ENCODE results near the gene DCDC2.
"Not testable (repeated sequence)": the region's sequence is repeated elsewhere in the genome, so short reads cannot be mapped to it uniquely, and the experiment has no call there.

Gene DCDC2

GRCh38 chr6:24394061-24394779 is 36.4 kb upstream of the DCDC2 start:
- Histone ChIP-seq H3K27ac (ENCODE audit: low read depth, low read length) (no peak overlapping the region), H3K4me3 (ENCODE audit: low read depth in 1 of 2, low read length in 2 of 2) (no peak overlapping the region), H3K36me3 (ENCODE audit: control insufficient read depth in 1 of 2, insufficient read depth in 2 of 2, low read length in 2 of 2) (no peaks in the 10 kb centered on the region), H3K4me1 (ENCODE audit: control insufficient read depth in 1 of 2, insufficient read depth in 2 of 2, low read length in 2 of 2) (no peaks in the 10 kb centered on the region), H3K9me3 (ENCODE audit: control insufficient read depth in 1 of 2, low read length in 2 of 2) (no peaks in the 10 kb centered on the region), H3K9ac (ENCODE audit: low read depth in 1 of 2, low read length in 2 of 2) (no peak overlapping the region), H3K27me3 (ENCODE audit: control insufficient read depth in 1 of 2, insufficient read depth in 2 of 2, low read length in 2 of 2) (peaks cover 0 to under 1% of the 10 kb centered on the region in 2 donors)

- no peak overlapping the region for H3K9ac ChIP-seq (ENCODE audit: low read depth in 1 of 2, low read length in 2 of 2)
These were observed 34.0 kb upstream of the DCDC2 start for GRCh38 chr6:24391756-24392405.

GRCh38 chr6:24391208-24391607 is 33.3 kb upstream of the DCDC2 start:
- no peaks in the 10 kb centered on the region for H3K4me1 ChIP-seq (ENCODE audit: control insufficient read depth in 1 of 2, insufficient read depth in 2 of 2, low read length in 2 of 2)
- H3K9me3 ChIP-seq (ENCODE audit: control insufficient read depth in 1 of 2, low read length in 2 of 2): no peaks in the 10 kb centered on the region
- no peak overlapping the region for H3K27ac ChIP-seq (ENCODE audit: low read depth, low read length)
- no peaks in the 10 kb centered on the region for H3K27me3 ChIP-seq (ENCODE audit: control insufficient read depth in 1 of 2, insufficient read depth in 2 of 2, low read length in 2 of 2)
- H3K36me3 ChIP-seq (ENCODE audit: control insufficient read depth in 1 of 2, insufficient read depth in 2 of 2, low read length in 2 of 2): no peaks in the 10 kb centered on the region
- no peak overlapping the region for H3K4me3 ChIP-seq (ENCODE audit: low read depth in 1 of 2, low read length in 2 of 2)
- H3K9ac ChIP-seq (ENCODE audit: low read depth in 1 of 2, low read length in 2 of 2): no peak overlapping the region

More at GRCh38 chr6:24391756-24392405, 34.0 kb upstream of the DCDC2 start:
- no peaks in the 10 kb centered on the region for H3K27me3 ChIP-seq (ENCODE audit: control insufficient read depth in 1 of 2, insufficient read depth in 2 of 2, low read length in 2 of 2)
- no peaks in the 10 kb centered on the region for H3K4me1 ChIP-seq (ENCODE audit: control insufficient read depth in 1 of 2, insufficient read depth in 2 of 2, low read length in 2 of 2)
- H3K9me3 ChIP-seq (ENCODE audit: control insufficient read depth in 1 of 2, low read length in 2 of 2): no peaks in the 10 kb centered on the region
- no peaks in the 10 kb centered on the region for H3K36me3 ChIP-seq (ENCODE audit: control insufficient read depth in 1 of 2, insufficient read depth in 2 of 2, low read length in 2 of 2)
- H3K4me3 ChIP-seq (ENCODE audit: low read depth in 1 of 2, low read length in 2 of 2): no peak overlapping the region
- H3K27ac ChIP-seq (ENCODE audit: low read depth, low read length): no peak overlapping the region

- Histone ChIP-seq H3K27ac (ENCODE audit: low read depth, low read length) (no peak overlapping the region), H3K9ac (ENCODE audit: low read depth in 1 of 2, low read length in 2 of 2) (no peak overlapping the region), H3K36me3 (ENCODE audit: control insufficient read depth in 1 of 2, insufficient read depth in 2 of 2, low read length in 2 of 2) (no peaks in the 10 kb centered on the region), H3K9me3 (ENCODE audit: control insufficient read depth in 1 of 2, low read length in 2 of 2) (no peaks in the 10 kb centered on the region), H3K4me1 (ENCODE audit: control insufficient read depth in 1 of 2, insufficient read depth in 2 of 2, low read length in 2 of 2) (no peaks in the 10 kb centered on the region), H3K4me3 (ENCODE audit: low read depth in 1 of 2, low read length in 2 of 2) (no peak overlapping the region), H3K27me3 (ENCODE audit: control insufficient read depth in 1 of 2, insufficient read depth in 2 of 2, low read length in 2 of 2) (no peaks in the 10 kb centered on the region)
These were observed 30.0 kb upstream of the DCDC2 start for GRCh38 chr6:24387818-24388217.

GRCh38 chr6:24385536-24386269 is 27.8 kb upstream of the DCDC2 start:
- Histone ChIP-seq H3K9me3 (ENCODE audit: control insufficient read depth in 1 of 2, low read length in 2 of 2) (no peaks in the 10 kb centered on the region), H3K27me3 (ENCODE audit: control insufficient read depth in 1 of 2, insufficient read depth in 2 of 2, low read length in 2 of 2) (no peaks in the 10 kb centered on the region), H3K36me3 (ENCODE audit: control insufficient read depth in 1 of 2, insufficient read depth in 2 of 2, low read length in 2 of 2) (no peaks in the 10 kb centered on the region), H3K4me1 (ENCODE audit: control insufficient read depth in 1 of 2, insufficient read depth in 2 of 2, low read length in 2 of 2) (no peaks in the 10 kb centered on the region), H3K9ac (ENCODE audit: low read depth in 1 of 2, low read length in 2 of 2) (no peak overlapping the region), H3K27ac (ENCODE audit: low read depth, low read length) (no peak overlapping the region), H3K4me3 (ENCODE audit: low read depth in 1 of 2, low read length in 2 of 2) (no peak overlapping the region)

GRCh38 chr6:24384369-24385130 is 26.7 kb upstream of the DCDC2 start:
- H3K36me3 ChIP-seq (ENCODE audit: control insufficient read depth in 1 of 2, insufficient read depth in 2 of 2, low read length in 2 of 2); H3K4me1 ChIP-seq (ENCODE audit: control insufficient read depth in 1 of 2, insufficient read depth in 2 of 2, low read length in 2 of 2); H3K27ac ChIP-seq (ENCODE audit: low read depth, low read length); H3K27me3 ChIP-seq (ENCODE audit: control insufficient read depth in 1 of 2, insufficient read depth in 2 of 2, low read length in 2 of 2); H3K9ac ChIP-seq (ENCODE audit: low read depth in 1 of 2, low read length in 2 of 2); H3K9me3 ChIP-seq (ENCODE audit: control insufficient read depth in 1 of 2, low read length in 2 of 2); H3K4me3 ChIP-seq (ENCODE audit: low read depth in 1 of 2, low read length in 2 of 2): not testable (repeated sequence)

GRCh38 chr6:24382891-24383494 is 25.1 kb upstream of the DCDC2 start:
- not testable (repeated sequence) for H3K4me3 ChIP-seq (ENCODE audit: low read depth in 1 of 2, low read length in 2 of 2); H3K9ac ChIP-seq (ENCODE audit: low read depth in 1 of 2, low read length in 2 of 2); H3K4me1 ChIP-seq (ENCODE audit: control insufficient read depth in 1 of 2, insufficient read depth in 2 of 2, low read length in 2 of 2); H3K27ac ChIP-seq (ENCODE audit: low read depth, low read length); H3K27me3 ChIP-seq (ENCODE audit: control insufficient read depth in 1 of 2, insufficient read depth in 2 of 2, low read length in 2 of 2); H3K36me3 ChIP-seq (ENCODE audit: control insufficient read depth in 1 of 2, insufficient read depth in 2 of 2, low read length in 2 of 2); H3K9me3 ChIP-seq (ENCODE audit: control insufficient read depth in 1 of 2, low read length in 2 of 2)

GRCh38 chr6:24382220-24382540 is 24.3 kb upstream of the DCDC2 start:
- no peak overlapping the region for H3K9ac ChIP-seq (ENCODE audit: low read depth in 1 of 2, low read length in 2 of 2)
- no peak overlapping the region for H3K27ac ChIP-seq (ENCODE audit: low read depth, low read length)
- H3K4me3 ChIP-seq (ENCODE audit: low read depth in 1 of 2, low read length in 2 of 2): no peak overlapping the region
- H3K36me3 ChIP-seq (ENCODE audit: control insufficient read depth in 1 of 2, insufficient read depth in 2 of 2, low read length in 2 of 2): no peaks in the 10 kb centered on the region
- no peaks in the 10 kb centered on the region for H3K9me3 ChIP-seq (ENCODE audit: control insufficient read depth in 1 of 2, low read length in 2 of 2)
- H3K27me3 ChIP-seq (ENCODE audit: control insufficient read depth in 1 of 2, insufficient read depth in 2 of 2, low read length in 2 of 2): no peaks in the 10 kb centered on the region
- no peaks in the 10 kb centered on the region for H3K4me1 ChIP-seq (ENCODE audit: control insufficient read depth in 1 of 2, insufficient read depth in 2 of 2, low read length in 2 of 2)

- no peak overlapping the region for H3K9ac ChIP-seq (ENCODE audit: low read depth in 1 of 2, low read length in 2 of 2)
- no peak overlapping the region for H3K4me3 ChIP-seq (ENCODE audit: low read depth in 1 of 2, low read length in 2 of 2)
These were observed 23.8 kb upstream of the DCDC2 start for GRCh38 chr6:24381476-24382219.

More at GRCh38 chr6:24381476-24382219, 23.8 kb upstream of the DCDC2 start:
- H3K27ac ChIP-seq (ENCODE audit: low read depth, low read length): no peak overlapping the region
- no peaks in the 10 kb centered on the region for H3K4me1 ChIP-seq (ENCODE audit: control insufficient read depth in 1 of 2, insufficient read depth in 2 of 2, low read length in 2 of 2)
- no peaks in the 10 kb centered on the region for H3K9me3 ChIP-seq (ENCODE audit: control insufficient read depth in 1 of 2, low read length in 2 of 2)
- H3K36me3 ChIP-seq (ENCODE audit: control insufficient read depth in 1 of 2, insufficient read depth in 2 of 2, low read length in 2 of 2): no peaks in the 10 kb centered on the region
- no peaks in the 10 kb centered on the region for H3K27me3 ChIP-seq (ENCODE audit: control insufficient read depth in 1 of 2, insufficient read depth in 2 of 2, low read length in 2 of 2)
